Sigmoid colon (tissue), 4 donors: ENCODE measurements around the gene PLCB1.

ENCODE experiments used
- CTCF ChIP-seq, 4 experiments: fragments of 450-650 bp in 3 of 4; fragments of 200-600 bp in 1 of 4; IDR thresholded peaks; one replicate each; pipeline ENCODE4 v1.5.1; 2016 to 2019; ENCODE audit warnings: antibody characterized with exemption in 4 of 4, mild to moderate bottlenecking in 3 of 4, moderate library complexity in 2 of 4
- POLR2A ChIP-seq, 2 donors: fragments of 450-650 bp; IDR thresholded peaks; one replicate each; pipeline ENCODE4 v1.6.1; 2016; ENCODE audit warnings: antibody characterized with exemption in 2 of 2, mild to moderate bottlenecking in 2 of 2, moderate library complexity in 2 of 2
- POLR2AphosphoS5 ChIP-seq, 4 donors: sonication (generic); formaldehyde crosslinking; IDR thresholded peaks; one replicate each; pipeline ENCODE4 v1.6.1; 2017; ENCODE audit warnings: antibody characterized with exemption in 4 of 4

DNA sequence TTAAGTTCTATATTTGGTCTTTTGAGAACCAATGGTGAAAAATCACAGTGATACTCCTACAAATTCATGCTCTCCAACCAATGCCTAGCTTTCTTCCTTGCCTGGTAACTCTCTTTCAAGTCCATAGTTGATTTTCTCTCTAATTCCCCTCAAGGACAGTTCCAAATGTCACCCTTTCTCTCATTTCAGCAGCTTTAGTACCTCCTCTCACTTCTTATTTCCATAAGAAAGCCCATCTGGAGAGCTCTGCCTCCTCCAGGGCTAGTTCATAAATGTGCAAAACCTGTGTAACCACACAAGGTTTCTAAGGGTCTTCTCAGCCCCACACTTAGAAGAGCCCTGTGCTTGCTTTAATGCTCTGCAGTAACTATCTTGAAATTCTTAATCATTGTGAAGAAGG, 781.4 kb downstream of the PLCB1 start:
- TF ChIP-seq POLR2A (IDR thresholded peaks at IDR 0.05) (no peak), POLR2AphosphoS5 (IDR thresholded peaks at IDR 0.05) (no peak), CTCF (IDR thresholded peaks at IDR 0.05) (no peak)
